HEK293T (cell line): Measurements from ENCODE around the gene OPCML.

Source experiments
- CTCF ChIA-PET: fragments of 350-600 bp; formaldehyde crosslinking; extraction: SDS; loops from one replicate; lab custom pipeline; 2021; ENCODE audit warnings: antibody characterized with exemption, inconsistent platforms; lab: Yijun Ruan, JAX
- POLR2A ChIA-PET: fragments of 350-600 bp; formaldehyde crosslinking; extraction: SDS; loops from one replicate; lab custom pipeline; 2020; ENCODE audit warnings: antibody characterized with exemption, inconsistent platforms; lab: Yijun Ruan, JAX
- DNase-seq: peaks from one replicate; pipeline ENCODE4 v3.0.0; 2012; ENCODE audit warnings: mixed read lengths; ENCODE audit errors: extremely low spot score
- ARNT ChIP-seq: fragments of 450-650 bp; IDR thresholded peaks from 2 replicates; pipeline ENCODE4 v1.6.1; 2017; ENCODE audit warnings: mild to moderate bottlenecking
- BHLHE40 ChIP-seq: fragments of 450-650 bp; IDR thresholded peaks from 2 replicates; pipeline ENCODE4 v1.6.1; 2016; ENCODE audit warnings: mild to moderate bottlenecking, moderate library complexity, borderline replicate concordance
- CTBP1 ChIP-seq: fragments of 450-650 bp; IDR thresholded peaks from 2 replicates; pipeline ENCODE4 v1.6.1; 2016; ENCODE audit warnings: borderline replicate concordance
- ELF4 ChIP-seq: fragments of 450-650 bp; IDR thresholded peaks from 2 replicates; pipeline ENCODE4 v1.6.1; 2017; ENCODE audit warnings: antibody characterized with exemption
- FOXA1 ChIP-seq: fragments of 450-650 bp; IDR thresholded peaks from 2 replicates; pipeline ENCODE4 v1.6.1; 2016; ENCODE audit warnings: mild to moderate bottlenecking
- FOXK2 ChIP-seq: fragments of 450-650 bp; IDR thresholded peaks from 2 replicates; pipeline ENCODE4 v1.6.1; 2016; ENCODE audit warnings: mild to moderate bottlenecking
- FOXM1 ChIP-seq: fragments of 450-650 bp; IDR thresholded peaks from 2 replicates; pipeline ENCODE4 v1.6.1; 2017; ENCODE audit warnings: mild to moderate bottlenecking, borderline replicate concordance
- HDGF ChIP-seq: fragments of 450-650 bp; IDR thresholded peaks from 2 replicates; pipeline ENCODE4 v1.6.1; 2017; ENCODE audit warnings: antibody characterized with exemption, borderline replicate concordance
- L3MBTL2 ChIP-seq: fragments of 450-650 bp; conservative IDR thresholded peaks from 2 replicates; pipeline ENCODE4 v1.6.1; 2016; ENCODE audit warnings: mild to moderate bottlenecking
- LEF1 ChIP-seq: fragments of 450-650 bp; IDR thresholded peaks from 2 replicates; pipeline ENCODE4 v1.6.1; 2017; ENCODE audit warnings: mild to moderate bottlenecking, borderline replicate concordance
- NFRKB ChIP-seq: fragments of 450-650 bp; IDR thresholded peaks from 2 replicates; pipeline ENCODE4 v1.6.1; 2016; ENCODE audit warnings: mild to moderate bottlenecking, moderate library complexity
- PKNOX1 ChIP-seq: fragments of 450-650 bp; IDR thresholded peaks from 2 replicates; pipeline ENCODE4 v1.6.1; 2016
- SP1 ChIP-seq: fragments of 450-650 bp; IDR thresholded peaks from 2 replicates; pipeline ENCODE4 v1.6.1; 2017
- SUZ12 ChIP-seq: fragments of 450-650 bp; IDR thresholded peaks from 2 replicates; pipeline ENCODE4 v1.6.1; 2016; ENCODE audit warnings: mild to moderate bottlenecking
- TARDBP ChIP-seq: fragments of 450-650 bp; IDR thresholded peaks from 2 replicates; pipeline ENCODE4 v1.6.1; 2016
- ZNF384 ChIP-seq: fragments of 450-650 bp; IDR thresholded peaks from 2 replicates; pipeline ENCODE4 v1.6.1; 2016

The OPCML gene

GRCh38 chr11:132981131-132981956 lies 551.0 kb downstream of the OPCML start:
- CTCF ChIA-PET = no interaction called here
- no peak for DNase-seq
- POLR2A ChIA-PET = no interaction called here
- no peak for TF ChIP-seq HDGF
- no peak for TF ChIP-seq ELF4
- TF ChIP-seq L3MBTL2 = no peak
- no peak for TF ChIP-seq TARDBP
- TF ChIP-seq FOXK2 = no peak
- TF ChIP-seq SUZ12 = no peak
- TF ChIP-seq BHLHE40 = no peak
- no peak for TF ChIP-seq NFRKB
- no peak for TF ChIP-seq CTBP1
- no peak for TF ChIP-seq ZNF384
- TF ChIP-seq FOXM1 = no peak
- TF ChIP-seq SP1 = no peak
- TF ChIP-seq FOXA1 = no peak
- no peak for TF ChIP-seq LEF1
- no peak for TF ChIP-seq ARNT

DNA sequence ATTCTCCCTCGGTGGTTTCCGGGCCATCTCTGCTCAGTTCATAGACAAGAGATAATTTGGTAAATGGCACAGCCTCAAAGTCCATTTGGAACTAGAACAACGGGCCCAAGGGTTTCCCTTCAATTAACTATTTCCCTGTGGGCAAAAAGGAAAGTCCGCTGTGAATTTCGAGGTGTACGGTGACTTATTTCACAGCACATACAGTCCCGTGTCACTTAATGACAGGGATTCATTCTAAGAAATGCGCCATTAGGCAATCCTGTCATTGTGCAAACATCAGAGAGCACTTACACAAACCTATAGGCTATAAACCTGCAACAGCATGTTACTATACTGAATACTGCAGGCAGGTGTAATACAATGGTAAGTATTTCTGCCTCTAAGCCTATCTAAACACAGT lies 551.6 kb downstream of the OPCML start:
- DNase-seq = no peak
- CTCF ChIA-PET = no interaction called here
- POLR2A ChIA-PET = no interaction called here
- no peak for TF ChIP-seq NFRKB

- no peak for DNase-seq
- no peak for TF ChIP-seq ELF4
- TF ChIP-seq ZNF384 = no peak
- TF ChIP-seq SP1 = no peak
- no peak for TF ChIP-seq HDGF
- no peak for TF ChIP-seq FOXK2
- no peak for TF ChIP-seq CTBP1
- no peak for TF ChIP-seq PKNOX1
- TF ChIP-seq FOXA1 = no peak
- TF ChIP-seq ARNT = no peak
- POLR2A ChIA-PET = no interaction called here
- CTCF ChIA-PET = no interaction called here
Observed at GRCh38 chr11:132977746-132978145, 554.6 kb downstream of the OPCML start.

GRCh38 chr11:132977241-132977640 lies 555.1 kb downstream of the OPCML start:
- no peak for TF ChIP-seq TARDBP
- TF ChIP-seq BHLHE40 = no peak
- no peak for TF ChIP-seq ARNT
- TF ChIP-seq PKNOX1 = no peak
- no peak for TF ChIP-seq SUZ12
- TF ChIP-seq HDGF = no peak
- TF ChIP-seq SP1 = no peak
- TF ChIP-seq LEF1 = no peak
- no peak for TF ChIP-seq CTBP1
- no peak for TF ChIP-seq FOXA1
- TF ChIP-seq NFRKB = no peak
- TF ChIP-seq FOXK2 = no peak
- TF ChIP-seq ELF4 = no peak
- TF ChIP-seq FOXM1 = no peak
- no peak for TF ChIP-seq ZNF384
- TF ChIP-seq L3MBTL2 = no peak
- POLR2A ChIA-PET = no interaction called here
- CTCF ChIA-PET = no interaction called here
- DNase-seq = no peak

GRCh38 chr11:132976115-132976514 lies 556.2 kb downstream of the OPCML start:
- POLR2A ChIA-PET = no interaction called here
- no peak for DNase-seq
- TF ChIP-seq NFRKB (no peak), TARDBP (no peak), PKNOX1 (no peak), HDGF (no peak), SUZ12 (no peak), FOXA1 (no peak), FOXM1 (no peak), ZNF384 (no peak), L3MBTL2 (no peak), CTBP1 (no peak), SP1 (no peak), ELF4 (no peak), FOXK2 (no peak), LEF1 (no peak), BHLHE40 (no peak), ARNT (no peak)
- CTCF ChIA-PET = no interaction called here

DNA sequence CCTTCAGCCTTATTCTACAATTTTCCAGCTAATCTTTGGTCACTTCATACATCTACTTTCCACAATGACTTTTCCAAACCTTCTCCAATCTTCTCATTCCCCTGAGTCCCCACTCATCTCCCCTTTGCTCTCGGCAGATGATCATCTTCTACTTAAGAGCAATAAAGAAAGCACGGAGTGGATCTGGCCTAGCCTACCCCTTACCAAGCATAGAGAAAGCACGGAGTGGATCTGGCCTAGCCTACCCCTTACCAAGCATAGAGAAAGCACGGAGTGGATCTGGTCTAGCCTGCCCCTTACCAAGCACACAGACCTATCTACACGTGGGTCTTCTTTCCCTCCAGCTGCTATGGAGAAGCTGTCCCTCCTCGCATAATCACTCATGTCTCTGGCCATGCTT lies 558.6 kb downstream of the OPCML start:
- ChIA-PET CTCF (no interaction called here), POLR2A (no interaction called here)
- TF ChIP-seq HDGF (no peak), SP1 (no peak)
- no peak for DNase-seq

- no peak for DNase-seq
- ChIA-PET CTCF (no interaction called here), POLR2A (no interaction called here)
- TF ChIP-seq SP1 (no peak), ARNT (no peak), LEF1 (no peak), L3MBTL2 (no peak), SUZ12 (no peak), CTBP1 (no peak), PKNOX1 (no peak)
Observed at GRCh38 chr11:132972565-132972964, 559.7 kb downstream of the OPCML start.
